HEK293 (cell line): ENCODE data around the gene LCN10.

ENCODE experiments used
- CTCF ChIA-PET: fragments of 350-600 bp; formaldehyde crosslinking; extraction: SDS; loops from one replicate; lab custom pipeline; 2021; ENCODE audit warnings: antibody characterized with exemption; lab: Yijun Ruan, JAX
- POLR2A ChIA-PET: fragments of 300-600 bp; formaldehyde crosslinking; extraction: SDS; loops from one replicate; lab custom pipeline; 2020; ENCODE audit warnings: antibody characterized with exemption, inconsistent platforms; lab: Yijun Ruan, JAX
- H3K27ac ChIP-seq: fragments of 200-500 bp; sonication (Bioruptor generic); 2 replicates; pipeline ENCODE4 v1.5.1; 2014; ENCODE audit warnings: low read depth, low read length, control low read depth, inconsistent platforms; ENCODE audit errors: extremely low read depth
- H3K36me3 ChIP-seq, 2 experiments: fragments of 200-500 bp in 1 of 2; sonication (Bioruptor generic) in 1 of 2; 1 replicate in 1 of 2; 2 replicates in 1 of 2; pipeline ENCODE4 v1.5.1; 2014 to 2017; ENCODE audit warnings: inconsistent platforms in 2 of 2, low read length in 2 of 2; ENCODE audit not compliant: control insufficient read depth in 2 of 2, insufficient read depth in 1 of 2
- H3K4me1 ChIP-seq: fragments of 200-500 bp; sonication (Bioruptor generic); 2 replicates; pipeline ENCODE4 v1.5.1; 2014; ENCODE audit warnings: mild to moderate bottlenecking, low read length, inconsistent platforms; ENCODE audit not compliant: control insufficient read depth, insufficient read depth
- H3K4me3 ChIP-seq: 2 replicates; pipeline ENCODE4 v1.5.1; 2011; ENCODE audit warnings: low read depth, mild to moderate bottlenecking, control low read depth, low read length, moderate library complexity
- H3K9me3 ChIP-seq: fragments of 200-500 bp; sonication (Bioruptor generic); 2 replicates; pipeline ENCODE4 v1.5.1; 2014; ENCODE audit warnings: low read depth, low read length, inconsistent platforms; ENCODE audit not compliant: control insufficient read depth, insufficient read depth
- BCL11A ChIP-seq: fragments of 450-650 bp; formaldehyde crosslinking; IDR thresholded peaks from 2 replicates; pipeline ENCODE4 v1.5.1; 2016; ENCODE audit warnings: low read depth, missing biosample characterization, missing genetic modification characterization
- BCL11B ChIP-seq: fragments of 450-650 bp; formaldehyde crosslinking; IDR thresholded peaks from 2 replicates; pipeline ENCODE4 v1.5.1; 2016; ENCODE audit warnings: low read depth, missing biosample characterization, missing genetic modification characterization
- KLF8 ChIP-seq: fragments of 450-650 bp; formaldehyde crosslinking; IDR thresholded peaks from 2 replicates; pipeline ENCODE4 v1.5.1; 2016; ENCODE audit warnings: missing biosample characterization, missing genetic modification characterization
- KLF9 ChIP-seq: fragments of 450-650 bp; formaldehyde crosslinking; IDR thresholded peaks from 2 replicates; pipeline ENCODE4 v1.5.1; 2016; ENCODE audit warnings: missing biosample characterization, missing genetic modification characterization, low read depth
- MEIS1 ChIP-seq: sonication (generic); formaldehyde crosslinking; IDR thresholded peaks from 2 replicates; pipeline ENCODE4 v1.8.1; 2022; ENCODE audit warnings: missing genetic modification reagents, mild to moderate bottlenecking, borderline replicate concordance
- ZBTB8A ChIP-seq: fragments of 450-650 bp; formaldehyde crosslinking; IDR thresholded peaks from 2 replicates; pipeline ENCODE4 v1.5.1; 2016; ENCODE audit warnings: missing biosample characterization, missing genetic modification characterization
- ZFHX2 ChIP-seq: fragments of 450-650 bp; formaldehyde crosslinking; conservative IDR thresholded peaks from 2 replicates; pipeline ENCODE4 v1.5.1; 2016; ENCODE audit warnings: missing biosample characterization, missing genetic modification characterization
- ZFP37 ChIP-seq: fragments of 450-650 bp; formaldehyde crosslinking; IDR thresholded peaks from 2 replicates; pipeline ENCODE4 v1.5.1; 2016; ENCODE audit warnings: missing biosample characterization, missing genetic modification characterization
- ZNF112 ChIP-seq: fragments of 450-650 bp; formaldehyde crosslinking; IDR thresholded peaks from 2 replicates; pipeline ENCODE4 v1.5.0; 2017; ENCODE audit warnings: missing biosample characterization, missing genetic modification characterization
- ZNF146 ChIP-seq: fragments of 450-650 bp; formaldehyde crosslinking; IDR thresholded peaks from 2 replicates; pipeline ENCODE4 v1.5.1; 2016; ENCODE audit warnings: missing biosample characterization, missing genetic modification characterization
- ZNF155 ChIP-seq: fragments of 450-650 bp; formaldehyde crosslinking; IDR thresholded peaks from 2 replicates; pipeline ENCODE4 v1.5.1; 2016; ENCODE audit warnings: missing biosample characterization, missing genetic modification characterization
- ZNF211 ChIP-seq: fragments of 450-650 bp; formaldehyde crosslinking; IDR thresholded peaks from 2 replicates; pipeline ENCODE4 v1.5.1; 2016; ENCODE audit warnings: low read depth, missing biosample characterization, missing genetic modification characterization
- ZNF248 ChIP-seq: fragments of 450-650 bp; formaldehyde crosslinking; IDR thresholded peaks from 2 replicates; pipeline ENCODE4 v1.5.1; 2017; ENCODE audit warnings: missing biosample characterization, missing genetic modification characterization
- ZNF274 ChIP-seq, 2 experiments: fragments of 200-500 bp in 1 of 2; fragments of 450-650 bp in 1 of 2; sonication (Bioruptor generic) in 1 of 2; formaldehyde crosslinking in 1 of 2; IDR thresholded peaks; 2 replicates each; pipeline versions ENCODE4 v1.5.1 to v1.6.1; 2014 to 2016; ENCODE audit warnings: borderline replicate concordance in 1 of 2, inconsistent platforms in 1 of 2, low read length in 1 of 2, missing biosample characterization in 1 of 2, missing genetic modification characterization in 1 of 2
- ZNF404 ChIP-seq: fragments of 450-650 bp; formaldehyde crosslinking; IDR thresholded peaks from 2 replicates; pipeline ENCODE4 v1.5.1; 2017; ENCODE audit warnings: missing biosample characterization, missing genetic modification characterization
- ZNF521 ChIP-seq: fragments of 450-650 bp; formaldehyde crosslinking; IDR thresholded peaks from 2 replicates; pipeline ENCODE4 v1.5.1; 2017; ENCODE audit warnings: missing biosample characterization, mild to moderate bottlenecking, missing genetic modification characterization
- ZNF544 ChIP-seq: fragments of 450-650 bp; formaldehyde crosslinking; IDR thresholded peaks from 2 replicates; pipeline ENCODE4 v1.5.0; 2017; ENCODE audit warnings: missing biosample characterization, missing genetic modification characterization
- ZNF549 ChIP-seq: fragments of 450-650 bp; IDR thresholded peaks from 2 replicates; pipeline ENCODE4 v1.5.1; 2018; ENCODE audit warnings: missing biosample characterization, missing genetic modification characterization, mild to moderate bottlenecking, inconsistent platforms, moderate library complexity
- ZNF571 ChIP-seq: fragments of 450-650 bp; formaldehyde crosslinking; IDR thresholded peaks from 2 replicates; pipeline ENCODE4 v1.5.0; 2017; ENCODE audit warnings: missing biosample characterization, missing genetic modification characterization
- ZNF776 ChIP-seq: fragments of 450-650 bp; formaldehyde crosslinking; IDR thresholded peaks from 2 replicates; pipeline ENCODE4 v1.5.0; 2017; ENCODE audit warnings: missing biosample characterization, missing genetic modification characterization, borderline replicate concordance
- TF ChIP-seq, protein P1 (sequence below): fragments of 450-650 bp; formaldehyde crosslinking; IDR thresholded peaks from 2 replicates; pipeline ENCODE4 v1.5.1; 2016; ENCODE audit warnings: missing biosample characterization, missing genetic modification characterization
- TF ChIP-seq, protein P2 (sequence below): fragments of 450-650 bp; formaldehyde crosslinking; IDR thresholded peaks from 2 replicates; pipeline ENCODE4 v1.5.1; 2016; ENCODE audit warnings: missing biosample characterization, missing genetic modification characterization
- TF ChIP-seq, protein P3 (sequence below): fragments of 450-650 bp; formaldehyde crosslinking; IDR thresholded peaks from 2 replicates; pipeline ENCODE4 v1.5.1; 2016; ENCODE audit warnings: missing biosample characterization, missing genetic modification characterization
- TF ChIP-seq, protein P4 (sequence below): fragments of 450-650 bp; formaldehyde crosslinking; optimal IDR thresholded peaks from 2 replicates; pipeline ENCODE3; 2016; ENCODE audit warnings: missing biosample characterization, mild to moderate bottlenecking, missing genetic modification characterization

Gene LCN10

DNA sequence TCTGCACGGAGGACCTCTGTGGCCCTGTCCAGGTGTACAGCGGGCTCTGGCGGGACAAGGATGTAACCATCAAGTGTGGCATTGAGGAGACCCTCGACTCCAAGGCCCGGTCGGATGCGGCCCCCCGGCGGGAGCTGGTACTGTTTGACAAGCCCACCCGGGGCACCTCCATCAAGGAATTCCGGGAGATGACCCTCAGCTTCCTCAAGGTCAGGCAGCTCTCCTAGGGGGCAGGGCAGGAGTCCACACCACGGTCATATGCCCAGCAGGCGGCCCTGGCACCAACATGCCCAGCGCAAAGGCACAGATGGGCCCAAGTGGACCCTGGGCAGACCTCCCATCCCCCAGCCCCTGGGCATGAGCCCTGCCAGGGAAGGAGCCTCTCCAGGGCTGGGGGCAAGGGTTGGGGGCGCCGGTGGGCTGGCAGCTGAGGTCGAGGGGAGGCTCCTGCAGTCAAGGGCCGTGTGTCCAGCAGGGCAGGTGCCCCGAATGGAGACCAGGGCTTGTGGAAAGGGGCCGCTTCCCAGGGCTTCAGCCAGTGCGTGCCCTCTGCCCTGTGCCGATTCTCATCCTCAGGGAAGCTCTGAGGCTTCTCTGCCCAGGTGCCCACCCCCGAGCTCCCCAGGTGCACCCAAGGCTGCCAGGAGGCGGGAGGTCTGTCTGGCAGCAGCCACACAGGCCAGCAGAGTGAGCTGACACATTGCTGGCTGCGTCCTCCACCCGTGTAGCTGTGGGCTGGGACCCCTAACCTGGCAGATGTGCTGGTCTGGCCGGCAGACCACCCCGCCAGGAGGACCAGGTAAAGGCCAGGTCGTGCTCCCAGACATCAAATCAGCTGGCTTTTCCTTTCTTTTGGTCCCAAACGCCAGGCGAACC lies 20.4 kb downstream of the LCN10 start:
- Histone ChIP-seq H3K9me3 (no peaks in the 10 kb centered on the region), H3K4me3 (no peak overlapping the region), H3K27ac (no peak overlapping the region), H3K4me1 (no peaks in the 10 kb centered on the region; the same call in 1 of the 2 replicates), H3K36me3 (peaks cover 0 to 74% of the 10 kb centered on the region in 2 experiments; a peak in 2 of 3 replicates)
- POLR2A ChIA-PET = interaction anchor here (3.8 kb wide), 1 partner anchor 9 kb away, joined by 25 read pairs; the partner anchor contains the start of gene DIPK1B
- CTCF ChIA-PET = interaction anchor here (0.6 to 1.6 kb wide), 2 partner anchors 28 to 36 kb away, joined by 3 to 4 read pairs; partner anchors contain the start of gene LCN8
- TF ChIP-seq ZNF549 (tag by site-specific recombination) = no peak
- peak; percentile 48; the same call in 1 of the 2 replicates for TF ChIP-seq BCL11B (tag by site-specific recombination)
- TF ChIP-seq, protein P1, sequence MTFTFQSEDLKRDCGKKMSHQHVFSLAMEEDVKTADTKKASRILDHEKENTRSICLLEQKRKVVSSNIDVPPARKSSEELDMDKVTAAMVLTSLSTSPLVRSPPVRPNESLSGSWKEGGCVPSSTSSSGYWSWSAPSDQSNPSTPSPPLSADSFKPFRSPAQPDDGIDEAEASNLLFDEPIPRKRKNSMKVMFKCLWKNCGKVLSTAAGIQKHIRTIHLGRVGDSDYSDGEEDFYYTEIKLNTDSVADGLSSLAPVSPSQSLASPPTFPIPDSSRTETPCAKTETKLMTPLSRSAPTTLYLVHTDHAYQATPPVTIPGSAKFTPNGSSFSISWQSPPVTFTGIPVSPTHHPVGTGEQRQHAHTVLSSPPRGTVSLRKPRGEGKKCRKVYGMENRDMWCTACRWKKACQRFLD = no peak
- 0 out of 2 replicates have a peak, but pooled peaks have one; percentile 10 for TF ChIP-seq BCL11A
- TF ChIP-seq ZNF404 (tag by site-specific recombination) = no peak
- TF ChIP-seq MEIS1 (CRISPR knock-in tag) = no peak
- no peak for TF ChIP-seq ZBTB8A
- TF ChIP-seq, protein P2, sequence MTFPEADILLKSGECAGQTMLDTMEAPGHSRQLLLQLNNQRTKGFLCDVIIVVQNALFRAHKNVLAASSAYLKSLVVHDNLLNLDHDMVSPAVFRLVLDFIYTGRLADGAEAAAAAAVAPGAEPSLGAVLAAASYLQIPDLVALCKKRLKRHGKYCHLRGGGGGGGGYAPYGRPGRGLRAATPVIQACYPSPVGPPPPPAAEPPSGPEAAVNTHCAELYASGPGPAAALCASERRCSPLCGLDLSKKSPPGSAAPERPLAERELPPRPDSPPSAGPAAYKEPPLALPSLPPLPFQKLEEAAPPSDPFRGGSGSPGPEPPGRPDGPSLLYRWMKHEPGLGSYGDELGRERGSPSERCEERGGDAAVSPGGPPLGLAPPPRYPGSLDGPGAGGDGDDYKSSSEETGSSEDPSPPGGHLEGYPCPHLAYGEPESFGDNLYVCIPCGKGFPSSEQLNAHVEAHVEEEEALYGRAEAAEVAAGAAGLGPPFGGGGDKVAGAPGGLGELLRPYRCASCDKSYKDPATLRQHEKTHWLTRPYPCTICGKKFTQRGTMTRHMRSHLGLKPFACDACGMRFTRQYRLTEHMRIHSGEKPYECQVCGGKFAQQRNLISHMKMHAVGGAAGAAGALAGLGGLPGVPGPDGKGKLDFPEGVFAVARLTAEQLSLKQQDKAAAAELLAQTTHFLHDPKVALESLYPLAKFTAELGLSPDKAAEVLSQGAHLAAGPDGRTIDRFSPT (tag by site-specific recombination) = peak; percentile 81; the same call in 1 of the 2 replicates
- TF ChIP-seq ZNF112 (tag by site-specific recombination) = no peak
- no peak for TF ChIP-seq ZNF155 (tag by site-specific recombination)

DNA sequence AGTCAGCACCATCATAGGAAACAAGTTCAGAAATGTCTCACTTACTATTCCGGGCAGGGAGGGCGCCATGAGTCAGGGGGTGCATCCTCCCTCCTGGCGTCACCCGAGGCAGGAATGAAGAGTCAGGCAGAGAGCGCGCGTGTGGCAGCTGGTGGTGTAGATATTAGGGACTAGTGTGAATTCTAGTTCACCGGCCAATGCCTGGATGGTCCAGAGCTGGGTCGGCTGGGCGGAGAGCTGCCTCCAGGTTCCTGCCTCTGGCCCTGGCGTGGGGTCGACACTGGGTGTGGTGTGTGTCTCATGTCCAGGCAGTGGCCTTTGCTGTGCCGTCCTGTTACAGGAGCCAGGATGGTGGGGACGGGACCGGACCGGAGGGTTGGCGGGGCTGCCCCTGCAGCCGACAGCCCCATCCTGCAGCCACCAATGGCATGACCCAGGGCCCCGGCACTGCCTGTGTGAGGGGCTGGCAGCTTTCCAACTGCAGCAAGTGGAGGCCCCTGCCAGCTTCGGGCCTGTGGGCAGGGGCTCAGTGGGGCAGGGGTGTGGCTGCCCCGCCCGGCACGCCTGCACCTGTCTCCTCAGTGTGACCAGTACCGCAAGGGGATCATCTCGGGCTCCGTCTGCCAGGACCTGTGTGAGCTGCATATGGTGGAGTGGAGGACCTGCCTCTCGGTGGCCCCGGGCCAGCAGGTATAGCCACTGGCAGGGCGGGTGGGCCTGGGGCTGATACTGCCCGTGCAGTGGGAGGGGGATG lies 21.2 kb downstream of the LCN10 start:
- Histone ChIP-seq H3K36me3 (peaks cover 0 to 70% of the 10 kb centered on the region in 2 experiments; a peak in 2 of 3 replicates), H3K9me3 (no peaks in the 10 kb centered on the region), H3K4me1 (no peaks in the 10 kb centered on the region; the same call in 1 of the 2 replicates), H3K4me3 (no peak overlapping the region), H3K27ac (peak overlapping the region; percentile 46)
- POLR2A ChIA-PET = interaction anchor here (1.8 to 3.8 kb wide), 2 partner anchors 8 to 35 kb away, joined by 4 to 25 read pairs; partner anchors contain the start of genes AGPAT2 and DIPK1B
- CTCF ChIA-PET = interaction anchor here (1.6 kb wide), 1 partner anchor 37 kb away, joined by 4 read pairs; the partner anchor contains the start of gene LCN8
- 0 out of 2 replicates have a peak, but pooled peaks have one; percentile 12 for TF ChIP-seq ZFHX2 (tag by site-specific recombination)
- no peak for TF ChIP-seq ZNF248 (tag by site-specific recombination)
- no peak for TF ChIP-seq ZNF544 (tag by site-specific recombination)
- no peak for TF ChIP-seq ZNF146 (tag by site-specific recombination)
- TF ChIP-seq KLF8 (tag by site-specific recombination) = peak; percentile 87
- TF ChIP-seq ZNF571 (tag by site-specific recombination) = no peak
- TF ChIP-seq KLF9 (tag by site-specific recombination) = peak; percentile 72
- no peak for TF ChIP-seq ZFP37 (tag by site-specific recombination)
- no peak for TF ChIP-seq ZNF274 (IDR thresholded peaks at IDR 0.05; ENCODE audit: low read length)
- no peak for TF ChIP-seq ZNF274 (tag by site-specific recombination; IDR thresholded peaks at IDR 0.05; ENCODE audit: borderline replicate concordance)
- TF ChIP-seq ZNF521 (tag by site-specific recombination) = no peak
- TF ChIP-seq, protein P3, sequence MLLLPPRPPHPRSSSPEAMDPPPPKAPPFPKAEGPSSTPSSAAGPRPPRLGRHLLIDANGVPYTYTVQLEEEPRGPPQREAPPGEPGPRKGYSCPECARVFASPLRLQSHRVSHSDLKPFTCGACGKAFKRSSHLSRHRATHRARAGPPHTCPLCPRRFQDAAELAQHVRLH (tag by site-specific recombination) = no peak
- no peak for TF ChIP-seq ZNF776 (tag by site-specific recombination)
- TF ChIP-seq, protein P1 = no peak
- TF ChIP-seq ZNF211 (tag by site-specific recombination) = no peak
- TF ChIP-seq, protein P4, sequence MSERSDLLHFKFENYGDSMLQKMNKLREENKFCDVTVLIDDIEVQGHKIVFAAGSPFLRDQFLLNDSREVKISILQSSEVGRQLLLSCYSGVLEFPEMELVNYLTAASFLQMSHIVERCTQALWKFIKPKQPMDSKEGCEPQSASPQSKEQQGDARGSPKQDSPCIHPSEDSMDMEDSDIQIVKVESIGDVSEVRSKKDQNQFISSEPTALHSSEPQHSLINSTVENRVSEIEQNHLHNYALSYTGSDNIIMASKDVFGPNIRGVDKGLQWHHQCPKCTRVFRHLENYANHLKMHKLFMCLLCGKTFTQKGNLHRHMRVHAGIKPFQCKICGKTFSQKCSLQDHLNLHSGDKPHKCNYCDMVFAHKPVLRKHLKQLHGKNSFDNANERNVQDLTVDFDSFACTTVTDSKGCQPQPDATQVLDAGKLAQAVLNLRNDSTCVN = no peak
